ENCODE measurements around the gene ARL13A.

DNA sequence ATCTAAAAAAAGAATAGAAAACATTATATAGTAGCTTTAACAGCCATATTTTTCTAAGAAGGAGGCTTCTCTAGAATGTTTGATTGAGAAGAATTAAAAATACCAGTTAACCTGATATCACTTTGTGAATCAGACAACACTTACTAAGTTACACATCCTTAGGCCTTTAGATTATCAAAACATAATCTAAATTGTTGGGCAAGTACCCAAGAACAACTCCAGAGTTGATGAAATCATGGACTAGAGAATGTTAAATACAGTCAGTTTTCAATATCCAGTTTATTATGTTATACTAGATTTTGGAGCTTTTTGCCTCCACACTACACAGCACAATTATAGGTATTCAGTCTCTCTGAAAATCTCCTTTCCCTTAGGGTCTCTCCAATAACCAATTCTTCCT is 39.6 kb downstream of the ARL13A start:
- TF ChIP-seq POLR2AphosphoS5 (IDR thresholded peaks at IDR 0.05; ENCODE audit: borderline replicate concordance, low read depth, low read length) (no peak), EZH2 (IDR thresholded peaks at IDR 0.05) (no peak), FOXP2 (optimal IDR thresholded peaks at IDR 0.05; ENCODE audit: control extremely low read depth, extremely low read length, insufficient read depth) (no peak)
